HUES64 (cell line): ENCODE measurements around the gene AP3S1.
"Not testable (repeated sequence)": the region's sequence is repeated elsewhere in the genome, so short reads cannot be mapped to it uniquely, and the experiment has no call there.

ENCODE experiments used
- H3K27ac ChIP-seq: 2 replicates; pipeline ENCODE4 v1.7.0; 2013; ENCODE audit warnings: low read depth, low read length, inconsistent platforms
- H3K27me3 ChIP-seq: 2 replicates; pipeline ENCODE4 v1.6.1; 2013; ENCODE audit warnings: mild to moderate bottlenecking, low read length; ENCODE audit not compliant: insufficient read depth
- H3K36me3 ChIP-seq: 2 replicates; pipeline ENCODE4 v1.6.1; 2013; ENCODE audit warnings: mild to moderate bottlenecking, low read length; ENCODE audit not compliant: insufficient read depth
- H3K4me1 ChIP-seq: 2 replicates; pipeline ENCODE4 v1.6.1; 2013; ENCODE audit warnings: mild to moderate bottlenecking, low read length, moderate library complexity; ENCODE audit not compliant: insufficient read depth
- H3K4me3 ChIP-seq: 2 replicates; pipeline ENCODE4 v1.5.1; 2013; ENCODE audit warnings: mild to moderate bottlenecking, low read length, moderate library complexity
- H3K9ac ChIP-seq: 2 replicates; pipeline ENCODE4 v1.6.1; 2013; ENCODE audit warnings: mild to moderate bottlenecking, low read depth, low read length
- H3K9me3 ChIP-seq: 2 replicates; pipeline ENCODE4 v1.6.1; 2013; ENCODE audit warnings: low read depth, low read length; ENCODE audit not compliant: insufficient read depth
- whole genome bisulfite sequencing: fragments of 150-250, 120-280 bp; methylation state at CpG from one replicate; pipeline ENCODE4 v1.1.7; 2013; ENCODE audit warnings: missing lambda C conversion rate; 5-methylcytosine and 5-hydroxymethylcytosine counted together

AP3S1 gene

GRCh38 chr5:115873392-115873791 is 31.7 kb downstream of the AP3S1 start:
- H3K36me3 ChIP-seq: peaks cover 10% of the 10 kb centered on the region; the same call in 1 of the 2 replicates
- H3K27me3 ChIP-seq: no peaks in the 10 kb centered on the region
- H3K4me3 ChIP-seq: no peak overlapping the region
- peaks cover 6% of the 10 kb centered on the region; the same call in 1 of the 2 replicates for H3K4me1 ChIP-seq
- H3K27ac ChIP-seq: no peak overlapping the region
- H3K9ac ChIP-seq: no peak overlapping the region
- WGBS: 80% methylated on average over 1 of the region's 1 CpG
- H3K9me3 ChIP-seq: no peaks in the 10 kb centered on the region

- H3K4me1 ChIP-seq: peaks cover 6% of the 10 kb centered on the region; the same call in 1 of the 2 replicates
- 85% methylated on average over 2 of the region's 2 CpGs for WGBS
- no peaks in the 10 kb centered on the region for H3K9me3 ChIP-seq
- H3K27ac ChIP-seq: no peak overlapping the region
- no peaks in the 10 kb centered on the region for H3K27me3 ChIP-seq
- H3K36me3 ChIP-seq: peaks cover 6% of the 10 kb centered on the region; the same call in 1 of the 2 replicates
- H3K9ac ChIP-seq: no peak overlapping the region
- H3K4me3 ChIP-seq: no peak overlapping the region
Measured at GRCh38 chr5:115875447-115875846, 33.7 kb downstream of the AP3S1 start.

- H3K4me3 ChIP-seq, H3K9me3 ChIP-seq, H3K9ac ChIP-seq, H3K27me3 ChIP-seq, H3K4me1 ChIP-seq, H3K27ac ChIP-seq, H3K36me3 ChIP-seq: not testable (repeated sequence)
- WGBS: 94% methylated on average over 5 of the region's 5 CpGs
Measured at GRCh38 chr5:115877342-115877741, 35.6 kb downstream of the AP3S1 start.

- H3K27ac ChIP-seq, H3K4me3 ChIP-seq, H3K9me3 ChIP-seq, H3K4me1 ChIP-seq, H3K9ac ChIP-seq, H3K36me3 ChIP-seq, H3K27me3 ChIP-seq: not testable (repeated sequence)
- 98% methylated on average over 8 of the region's 8 CpGs for WGBS
Measured at GRCh38 chr5:115882434-115882833, 40.7 kb downstream of the AP3S1 start.

GRCh38 chr5:115884704-115885103 is 43.0 kb downstream of the AP3S1 start:
- Histone ChIP-seq H3K9ac (no peak overlapping the region), H3K4me3 (no peak overlapping the region), H3K27me3 (no peaks in the 10 kb centered on the region), H3K36me3 (0 out of 2 replicates have a peak, but pooled peaks cover 2% of the 10 kb centered on the region), H3K27ac (no peak overlapping the region), H3K4me1 (no peaks in the 10 kb centered on the region), H3K9me3 (no peaks in the 10 kb centered on the region)
- WGBS: 92% methylated on average over 1 of the region's 1 CpG

- H3K9ac ChIP-seq, H3K4me1 ChIP-seq, H3K27ac ChIP-seq, H3K9me3 ChIP-seq, H3K4me3 ChIP-seq, H3K27me3 ChIP-seq, H3K36me3 ChIP-seq: not testable (repeated sequence)
- WGBS: 78% methylated on average over 3 of the region's 3 CpGs
Measured at GRCh38 chr5:115885208-115885607, 43.5 kb downstream of the AP3S1 start.

GRCh38 chr5:115888027-115888426 is 46.3 kb downstream of the AP3S1 start:
- Histone ChIP-seq H3K9me3 (no peaks in the 10 kb centered on the region), H3K4me1 (no peaks in the 10 kb centered on the region), H3K36me3 (0 out of 2 replicates have a peak, but pooled peaks cover 2% of the 10 kb centered on the region), H3K9ac (no peak overlapping the region), H3K27ac (no peak overlapping the region), H3K27me3 (no peaks in the 10 kb centered on the region), H3K4me3 (no peak overlapping the region)
- no CpG with 5 or more reads among the region's 1 CpG for WGBS

GRCh38 chr5:115892021-115892420 is 50.3 kb downstream of the AP3S1 start:
- H3K4me3 ChIP-seq: no peak overlapping the region
- 100% methylated on average over 1 of the region's 1 CpG for WGBS
- no peaks in the 10 kb centered on the region for H3K27me3 ChIP-seq
- no peaks in the 10 kb centered on the region for H3K9me3 ChIP-seq
- no peak overlapping the region for H3K27ac ChIP-seq
- H3K4me1 ChIP-seq: no peaks in the 10 kb centered on the region
- no peak overlapping the region for H3K9ac ChIP-seq
- H3K36me3 ChIP-seq: no peaks in the 10 kb centered on the region

- Histone ChIP-seq H3K36me3 (no peaks in the 10 kb centered on the region), H3K9ac (no peak overlapping the region), H3K27ac (no peak overlapping the region), H3K9me3 (no peaks in the 10 kb centered on the region), H3K27me3 (no peaks in the 10 kb centered on the region), H3K4me1 (no peaks in the 10 kb centered on the region), H3K4me3 (no peak overlapping the region)
- WGBS: 96% methylated on average over 3 of the region's 3 CpGs
Measured at GRCh38 chr5:115894342-115894741, 52.6 kb downstream of the AP3S1 start.

GRCh38 chr5:115895821-115896220 is 54.1 kb downstream of the AP3S1 start:
- Histone ChIP-seq H3K9me3 (no peaks in the 10 kb centered on the region), H3K9ac (no peak overlapping the region), H3K27me3 (no peaks in the 10 kb centered on the region), H3K36me3 (no peaks in the 10 kb centered on the region), H3K4me1 (no peaks in the 10 kb centered on the region), H3K4me3 (no peak overlapping the region), H3K27ac (no peak overlapping the region)
- 90% methylated on average over 2 of the region's 3 CpGs for whole genome bisulfite sequencing

- Histone ChIP-seq H3K36me3 (no peaks in the 10 kb centered on the region), H3K4me3 (no peak overlapping the region), H3K27ac (no peak overlapping the region), H3K4me1 (no peaks in the 10 kb centered on the region), H3K9me3 (no peaks in the 10 kb centered on the region), H3K27me3 (no peaks in the 10 kb centered on the region), H3K9ac (no peak overlapping the region)
- WGBS: 95% methylated on average over 1 of the region's 1 CpG
Measured at GRCh38 chr5:115898656-115899055, 56.9 kb downstream of the AP3S1 start.

- no peaks in the 10 kb centered on the region for H3K9me3 ChIP-seq
- H3K9ac ChIP-seq: no peak overlapping the region
- H3K27ac ChIP-seq: no peak overlapping the region
- no peaks in the 10 kb centered on the region for H3K36me3 ChIP-seq
- no peak overlapping the region for H3K4me3 ChIP-seq
- H3K27me3 ChIP-seq: no peaks in the 10 kb centered on the region
- no peaks in the 10 kb centered on the region for H3K4me1 ChIP-seq
- 94% methylated on average over 2 of the region's 2 CpGs for WGBS
Measured at GRCh38 chr5:115907177-115907576, 65.4 kb downstream of the AP3S1 start.
